H9 (cell line): ENCODE data around the gene ODAD2. TPM values are rescaled to one million over a fixed set of nuclear protein-coding genes. Genes with fewer than 3 reads are reported as not detected.

Source experiments
- DNase-seq: peaks from one replicate; pipeline ENCODE4 v3.0.0-alpha.2; 2017
- H2AFZ ChIP-seq: one replicate; pipeline ENCODE4 v1.6.1; 2013; ENCODE audit warnings: mild to moderate bottlenecking, low read length, control low read depth, moderate library complexity
- H2AK5ac ChIP-seq: 2 replicates; pipeline ENCODE4 v1.6.1; 2013; ENCODE audit warnings: low read length, control low read depth, mixed read lengths; ENCODE audit not compliant: insufficient read length
- H2BK120ac ChIP-seq: one replicate; pipeline ENCODE4 v1.6.1; 2013; ENCODE audit warnings: low read depth, mild to moderate bottlenecking, low read length, control low read depth, inconsistent platforms; ENCODE audit not compliant: poor library complexity, severe bottlenecking
- H2BK12ac ChIP-seq: 2 replicates; pipeline ENCODE4 v1.6.1; 2013; ENCODE audit warnings: low read length, control low read depth, mixed read lengths, low read depth; ENCODE audit not compliant: insufficient read length
- H2BK15ac ChIP-seq: 2 replicates; pipeline ENCODE4 v1.6.1; 2013; ENCODE audit warnings: low read depth, low read length, control low read depth
- H2BK20ac ChIP-seq: one replicate; pipeline ENCODE4 v1.6.1; 2013; ENCODE audit warnings: low read depth, mild to moderate bottlenecking, low read length, control low read depth, inconsistent platforms; ENCODE audit not compliant: poor library complexity, severe bottlenecking
- H2BK5ac ChIP-seq: 2 replicates; pipeline ENCODE4 v1.6.1; 2013; ENCODE audit warnings: low read length, control low read depth, mixed read lengths; ENCODE audit not compliant: insufficient read length
- H3K14ac ChIP-seq: 2 replicates; pipeline ENCODE4 v1.6.1; 2013; ENCODE audit warnings: low read length, control low read depth; ENCODE audit not compliant: insufficient read depth
- H3K18ac ChIP-seq: 2 replicates; pipeline ENCODE4 v1.6.1; 2013; ENCODE audit warnings: low read depth, mild to moderate bottlenecking, mixed read lengths, low read length, control low read depth; ENCODE audit not compliant: insufficient read length
- H3K23ac ChIP-seq: 2 replicates; pipeline ENCODE4 v1.6.1; 2013; ENCODE audit warnings: low read length, control low read depth, mixed read lengths, low read depth; ENCODE audit not compliant: insufficient read length
- H3K23me2 ChIP-seq: 2 replicates; pipeline ENCODE4 v1.6.1; 2013; ENCODE audit warnings: low read depth, mild to moderate bottlenecking, mixed read lengths, low read length, control low read depth; ENCODE audit not compliant: insufficient read length, poor library complexity, severe bottlenecking
- H3K27ac ChIP-seq: 2 replicates; pipeline ENCODE4 v1.5.1; 2013; ENCODE audit warnings: low read length, control low read depth, mixed read lengths, low read depth; ENCODE audit not compliant: insufficient read length
- H3K27me3 ChIP-seq: 2 replicates; pipeline ENCODE4 v1.6.1; 2013; ENCODE audit warnings: low read length, control low read depth, inconsistent platforms; ENCODE audit not compliant: insufficient read depth
- H3K4ac ChIP-seq: 2 replicates; pipeline ENCODE4 v1.6.1; 2013; ENCODE audit warnings: low read depth, mild to moderate bottlenecking, control low read depth, inconsistent platforms, low read length, moderate library complexity
- H3K4me1 ChIP-seq: 2 replicates; pipeline ENCODE4 v1.6.1; 2013; ENCODE audit warnings: low read length, control low read depth, inconsistent platforms; ENCODE audit not compliant: insufficient read depth
- H3K4me2 ChIP-seq: 2 replicates; pipeline ENCODE4 v1.6.1; 2013; ENCODE audit warnings: low read length, control low read depth, mixed read lengths; ENCODE audit not compliant: insufficient read length, insufficient read depth
- H3K56ac ChIP-seq: 2 replicates; pipeline ENCODE4 v1.6.1; 2013; ENCODE audit warnings: low read depth, mild to moderate bottlenecking, mixed read lengths, low read length, control low read depth; ENCODE audit not compliant: insufficient read length
- H3K79me1 ChIP-seq: 2 replicates; pipeline ENCODE4 v1.6.1; 2013; ENCODE audit warnings: low read depth, mild to moderate bottlenecking, moderate library complexity, low read length, control low read depth, inconsistent platforms; ENCODE audit not compliant: insufficient read depth, poor library complexity, severe bottlenecking
- H3K79me2 ChIP-seq: 2 replicates; pipeline ENCODE4 v1.6.1; 2013; ENCODE audit warnings: low read length, control low read depth, inconsistent platforms; ENCODE audit not compliant: insufficient read depth
- H3K9ac ChIP-seq: 2 replicates; pipeline ENCODE4 v1.6.1; 2013; ENCODE audit warnings: low read length, control low read depth, mixed read lengths; ENCODE audit not compliant: insufficient read length; ENCODE audit errors: extremely low read depth
- H3K9me3 ChIP-seq: one replicate; pipeline ENCODE4 v1.6.1; 2013; ENCODE audit warnings: low read depth, low read length, inconsistent platforms; ENCODE audit not compliant: control insufficient read depth
- H3T11ph ChIP-seq: one replicate; pipeline ENCODE4 v1.6.1; 2013; ENCODE audit warnings: mild to moderate bottlenecking, low read length, control low read depth, inconsistent platforms
- H4K20me1 ChIP-seq: one replicate; pipeline ENCODE4 v1.6.1; 2013; ENCODE audit not compliant: control insufficient read depth, insufficient read length, insufficient read depth
- H4K5ac ChIP-seq: 2 replicates; pipeline ENCODE4 v1.6.1; 2013; ENCODE audit warnings: low read depth, mild to moderate bottlenecking, mixed read lengths, low read length, control low read depth; ENCODE audit not compliant: insufficient read length
- H4K8ac ChIP-seq: replicated peaks from 2 replicates; pipeline ENCODE4 v1.6.1; 2013; ENCODE audit warnings: low read length, control low read depth, mixed read lengths, low read depth; ENCODE audit not compliant: insufficient read length
- H4K91ac ChIP-seq: 2 replicates; pipeline ENCODE4 v1.6.1; 2013; ENCODE audit warnings: low read depth, mild to moderate bottlenecking, moderate library complexity, mixed read lengths, low read length, control low read depth; ENCODE audit not compliant: insufficient read length
- H3K27ac Mint-ChIP-seq, 3 experiments: 2 replicates in 2 of 3; 3 replicates in 1 of 3; pipeline ENCODE4 v1.8.0; 2020 to 2021; ENCODE audit warnings: mixed read lengths in 3 of 3, mild to moderate bottlenecking in 1 of 3, moderate library complexity in 1 of 3
- H3K27me3 Mint-ChIP-seq: 2 replicates; pipeline ENCODE4 v1.8.0; 2021; ENCODE audit warnings: low read depth, mild to moderate bottlenecking, moderate library complexity, mixed read lengths
- H3K36me3 Mint-ChIP-seq, 3 experiments: 2 replicates in 2 of 3; 3 replicates in 1 of 3; pipeline ENCODE4 v1.8.0; 2020 to 2021; ENCODE audit warnings: low read depth in 3 of 3, mixed read lengths in 3 of 3; ENCODE audit not compliant: insufficient read depth in 1 of 3
- H3K4me1 Mint-ChIP-seq, 2 experiments: 2 replicates each; pipeline ENCODE4 v1.8.0; 2020; ENCODE audit warnings: mixed read lengths in 2 of 2
- H3K4me3 Mint-ChIP-seq, 2 experiments: 2 replicates in 1 of 2; 3 replicates in 1 of 2; pipeline ENCODE4 v1.8.0; 2020 to 2021; ENCODE audit warnings: mild to moderate bottlenecking in 2 of 2, mixed read lengths in 2 of 2, moderate library complexity in 1 of 2
- H3K9me3 Mint-ChIP-seq, 2 experiments: 2 replicates in 1 of 2; 3 replicates in 1 of 2; pipeline ENCODE4 v1.8.0; 2020; ENCODE audit warnings: mild to moderate bottlenecking in 2 of 2, mixed read lengths in 2 of 2, moderate library complexity in 1 of 2
- WGBS: extraction: QIAGEN DNeasy Blood & Tissue Kit; methylation state at CpG from one replicate; pipeline ENCODE4 v1.1.7; 2013; ENCODE audit warnings: missing lambda C conversion rate, low lambda C conversion rate, mixed read lengths; ENCODE audit not compliant: insufficient read length; ENCODE audit errors: extremely low coverage; 5-methylcytosine and 5-hydroxymethylcytosine counted together
- total RNA-seq: library from RNA; stranded (reverse); gene quantifications from 2 replicates; pipeline ENCODE4 v1.2.1, GENCODE V29; 2021
- TF ChIP-seq, protein P1 (sequence below): fragments of 200-600 bp; sonication (generic); conservative IDR thresholded peaks from 3 replicates; pipeline ENCODE4 v1.8.0; 2021; ENCODE audit warnings: antibody characterized with exemption, mild to moderate bottlenecking

The ODAD2 gene
- total RNA-seq, 1 experiment from 2014 or later = 4.5 TPM

DNA sequence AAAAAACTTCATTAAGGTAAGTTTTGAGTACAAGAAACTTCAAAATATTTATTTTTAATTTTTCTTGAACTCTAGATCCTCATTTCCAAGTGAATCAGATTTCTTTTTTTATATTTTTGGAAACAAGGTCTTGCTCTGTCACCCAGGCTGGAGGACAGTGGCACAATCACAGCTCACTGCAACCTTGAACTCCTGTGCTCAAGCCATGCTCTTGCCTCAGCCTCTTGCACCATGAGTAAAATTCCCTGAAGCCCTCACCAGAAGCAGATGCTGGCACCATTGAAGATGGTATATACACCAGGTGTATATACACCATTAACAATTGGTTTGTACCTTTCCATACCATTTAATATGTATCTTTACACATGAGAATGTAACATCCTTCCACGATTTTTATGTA is 45.1 kb upstream of the ODAD2 start:
- no peak overlapping the region for H3K4me3 Mint-ChIP-seq
- Histone ChIP-seq H3K56ac (no peak overlapping the region), H3K79me2 (no peaks in the 10 kb centered on the region), H2BK12ac (no peak overlapping the region), H3K23ac (no peak overlapping the region), H3K4ac (no peak overlapping the region), H3K27ac (no peak overlapping the region), H2BK5ac (no peak overlapping the region), H4K20me1 (no peaks in the 10 kb centered on the region), H3K27me3 (no peaks in the 10 kb centered on the region), H3T11ph (no peak overlapping the region), H4K8ac (no peak overlapping the region), H4K91ac (no peak overlapping the region), H3K18ac (no peak overlapping the region), H2AFZ (no peak overlapping the region), H4K5ac (no peak overlapping the region), H2BK15ac (no peak overlapping the region), H3K4me2 (no peak overlapping the region), H3K9me3 (no peaks in the 10 kb centered on the region), H3K9ac (no peak overlapping the region), H3K23me2 (no peaks in the 10 kb centered on the region), H2BK120ac (no peak overlapping the region), H2BK20ac (no peak overlapping the region), H3K79me1 (no peaks in the 10 kb centered on the region), H3K4me1 (no peaks in the 10 kb centered on the region; the same call in 1 of the 2 replicates), H3K14ac (no peak overlapping the region), H2AK5ac (no peak overlapping the region)
- no peaks in the 10 kb centered on the region for H3K36me3 Mint-ChIP-seq
- TF ChIP-seq, protein P1, sequence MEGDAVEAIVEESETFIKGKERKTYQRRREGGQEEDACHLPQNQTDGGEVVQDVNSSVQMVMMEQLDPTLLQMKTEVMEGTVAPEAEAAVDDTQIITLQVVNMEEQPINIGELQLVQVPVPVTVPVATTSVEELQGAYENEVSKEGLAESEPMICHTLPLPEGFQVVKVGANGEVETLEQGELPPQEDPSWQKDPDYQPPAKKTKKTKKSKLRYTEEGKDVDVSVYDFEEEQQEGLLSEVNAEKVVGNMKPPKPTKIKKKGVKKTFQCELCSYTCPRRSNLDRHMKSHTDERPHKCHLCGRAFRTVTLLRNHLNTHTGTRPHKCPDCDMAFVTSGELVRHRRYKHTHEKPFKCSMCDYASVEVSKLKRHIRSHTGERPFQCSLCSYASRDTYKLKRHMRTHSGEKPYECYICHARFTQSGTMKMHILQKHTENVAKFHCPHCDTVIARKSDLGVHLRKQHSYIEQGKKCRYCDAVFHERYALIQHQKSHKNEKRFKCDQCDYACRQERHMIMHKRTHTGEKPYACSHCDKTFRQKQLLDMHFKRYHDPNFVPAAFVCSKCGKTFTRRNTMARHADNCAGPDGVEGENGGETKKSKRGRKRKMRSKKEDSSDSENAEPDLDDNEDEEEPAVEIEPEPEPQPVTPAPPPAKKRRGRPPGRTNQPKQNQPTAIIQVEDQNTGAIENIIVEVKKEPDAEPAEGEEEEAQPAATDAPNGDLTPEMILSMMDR = no peak
- no peak for DNase-seq
- H3K4me1 Mint-ChIP-seq = peaks cover 3 to 5% of the 10 kb centered on the region in 2 experiments; a peak in 1 of 4 replicates
- WGBS = no CpG with 5 or more reads among the region's 1 CpG
- no peaks in the 10 kb centered on the region for H3K27me3 Mint-ChIP-seq
- no peaks in the 10 kb centered on the region for H3K9me3 Mint-ChIP-seq
- no peak overlapping the region for H3K27ac Mint-ChIP-seq
